GM10266 (cell line): ENCODE measurements around the gene DCPS.
A peak's percentile ranks its signal among the peaks of the same experiment; 100 is the strongest.

Source experiments
- DNase-seq: peaks from one replicate; pipeline ENCODE4 v3.0.0; 2012; ENCODE audit errors: extremely low spot score
- CTCF ChIP-seq: IDR thresholded peaks from 2 replicates; pipeline ENCODE4 v1.5.1; 2012; ENCODE audit warnings: mild to moderate bottlenecking, low read depth; ENCODE audit not compliant: control insufficient read depth, insufficient read depth; ENCODE audit errors: missing control alignments

DCPS gene

GRCh38 chr11:126279191-126279590, 24.7 kb upstream of the DCPS start:
- DNase-seq: no peak
- TF ChIP-seq CTCF: no peak

GRCh38 chr11:126280595-126280994, 23.3 kb upstream of the DCPS start:
- DNase-seq: no peak
- TF ChIP-seq CTCF: no peak

GRCh38 chr11:126281245-126281644, 22.6 kb upstream of the DCPS start:
- TF ChIP-seq CTCF: no peak
- DNase-seq: no peak

GRCh38 chr11:126281666-126282175, 22.1 kb upstream of the DCPS start:
- TF ChIP-seq CTCF: no peak
- no peak for DNase-seq

- no peak for DNase-seq
- TF ChIP-seq CTCF: no peak
Measured at GRCh38 chr11:126282361-126282735, 21.5 kb upstream of the DCPS start.

- no peak for TF ChIP-seq CTCF
- DNase-seq: peak; percentile 72
Measured at GRCh38 chr11:126282736-126283591, 20.9 kb upstream of the DCPS start, which contains the start of gene TIRAP. Gene TIRAP, plus strand, starts transcription at chr11:126283093. Its CDS starts 7,802 bp downstream, at chr11:126290895.

GRCh38 chr11:126284829-126285228, 19.0 kb upstream of the DCPS start:
- peak; percentile 75 for DNase-seq
- TF ChIP-seq CTCF: no peak
